Effector memory CD4-positive, alpha-beta T cell (primary cell): Measurements from ENCODE around the gene RFT1.

ENCODE experiments used
- DNase-seq, 3 donors: peaks; one replicate each; pipeline ENCODE4 v3.0.0-alpha.2; 2020
- H3K27ac ChIP-seq: 2 replicates; pipeline ENCODE4 v1.7.0; 2013; ENCODE audit warnings: mild to moderate bottlenecking, low read length, moderate library complexity; ENCODE audit not compliant: insufficient read depth, poor library complexity, severe bottlenecking
- H3K27me3 ChIP-seq: replicated peaks from 2 replicates; pipeline ENCODE4 v1.7.0; 2013; ENCODE audit warnings: mild to moderate bottlenecking, low read length; ENCODE audit not compliant: insufficient read depth, control insufficient read depth, poor library complexity, severe bottlenecking
- H3K36me3 ChIP-seq: 2 replicates; pipeline ENCODE4 v1.7.0; 2013; ENCODE audit warnings: mild to moderate bottlenecking, low read length, moderate library complexity; ENCODE audit not compliant: control insufficient read depth, insufficient read depth
- H3K4me1 ChIP-seq: 2 replicates; pipeline ENCODE4 v1.7.0; 2013; ENCODE audit warnings: low read length, mild to moderate bottlenecking; ENCODE audit not compliant: control insufficient read depth, insufficient read depth, poor library complexity, severe bottlenecking
- H3K4me3 ChIP-seq: 2 replicates; pipeline ENCODE4 v1.7.0; 2013; ENCODE audit warnings: low read length, low read depth, mild to moderate bottlenecking; ENCODE audit not compliant: insufficient read depth, poor library complexity, severe bottlenecking
- H3K9me3 ChIP-seq: 2 replicates; pipeline ENCODE4 v1.7.0; 2013; ENCODE audit warnings: mild to moderate bottlenecking, low read length, moderate library complexity; ENCODE audit not compliant: control insufficient read depth

The RFT1 gene

GRCh38 chr3:53080612-53081205 lies 49.5 kb downstream of the RFT1 start:
- H3K4me1 ChIP-seq = no peaks in the 10 kb centered on the region
- H3K27me3 ChIP-seq = no peaks in the 10 kb centered on the region
- H3K9me3 ChIP-seq = no peaks in the 10 kb centered on the region
- no peak overlapping the region for H3K4me3 ChIP-seq
- H3K36me3 ChIP-seq = no peaks in the 10 kb centered on the region
- no peak overlapping the region for H3K27ac ChIP-seq
- no peak for DNase-seq

GRCh38 chr3:53079791-53080555 lies 50.3 kb downstream of the RFT1 start:
- Histone ChIP-seq H3K27me3 (no peaks in the 10 kb centered on the region), H3K9me3 (no peaks in the 10 kb centered on the region), H3K27ac (no peak overlapping the region), H3K4me1 (no peaks in the 10 kb centered on the region), H3K4me3 (no peak overlapping the region), H3K36me3 (no peaks in the 10 kb centered on the region)
- DNase-seq = no peak

- H3K27me3 ChIP-seq = no peaks in the 10 kb centered on the region
- DNase-seq = no peak
- H3K4me1 ChIP-seq = no peaks in the 10 kb centered on the region
- no peak overlapping the region for H3K27ac ChIP-seq
- no peaks in the 10 kb centered on the region for H3K36me3 ChIP-seq
- no peaks in the 10 kb centered on the region for H3K9me3 ChIP-seq
- no peak overlapping the region for H3K4me3 ChIP-seq
Measured at GRCh38 chr3:53079147-53079546, 51.1 kb downstream of the RFT1 start.

GRCh38 chr3:53078656-53079055 lies 51.6 kb downstream of the RFT1 start:
- no peak for DNase-seq

GRCh38 chr3:53077476-53078220 lies 52.6 kb downstream of the RFT1 start:
- no peaks in the 10 kb centered on the region for H3K9me3 ChIP-seq
- no peak overlapping the region for H3K27ac ChIP-seq
- H3K27me3 ChIP-seq = no peaks in the 10 kb centered on the region
- H3K4me1 ChIP-seq = peaks cover 10% of the 10 kb centered on the region
- DNase-seq = no peak
- no peak overlapping the region for H3K4me3 ChIP-seq
- H3K36me3 ChIP-seq = no peaks in the 10 kb centered on the region

More at GRCh38 chr3:53078656-53079055, 51.6 kb downstream of the RFT1 start:
- Histone ChIP-seq H3K36me3 (no peaks in the 10 kb centered on the region), H3K27ac (no peak overlapping the region), H3K9me3 (no peaks in the 10 kb centered on the region), H3K4me3 (no peak overlapping the region), H3K4me1 (peaks cover under 1% of the 10 kb centered on the region), H3K27me3 (no peaks in the 10 kb centered on the region)

GRCh38 chr3:53075743-53076140 lies 54.5 kb downstream of the RFT1 start:
- H3K27ac ChIP-seq = no peak overlapping the region
- no peaks in the 10 kb centered on the region for H3K9me3 ChIP-seq
- no peak overlapping the region for H3K4me3 ChIP-seq
- no peaks in the 10 kb centered on the region for H3K36me3 ChIP-seq
- DNase-seq = no peak
- no peaks in the 10 kb centered on the region for H3K27me3 ChIP-seq
- H3K4me1 ChIP-seq = peaks cover 18% of the 10 kb centered on the region

- Histone ChIP-seq H3K4me3 (no peak overlapping the region), H3K27ac (no peak overlapping the region), H3K9me3 (no peaks in the 10 kb centered on the region), H3K36me3 (no peaks in the 10 kb centered on the region), H3K27me3 (no peaks in the 10 kb centered on the region), H3K4me1 (peaks cover 18% of the 10 kb centered on the region)
- DNase-seq = no peak
Measured at GRCh38 chr3:53074761-53075742, 55.2 kb downstream of the RFT1 start.

GRCh38 chr3:53074366-53074696 lies 55.9 kb downstream of the RFT1 start:
- H3K4me1 ChIP-seq = peaks cover 18% of the 10 kb centered on the region
- no peaks in the 10 kb centered on the region for H3K27me3 ChIP-seq
- DNase-seq = no peak
- no peak overlapping the region for H3K4me3 ChIP-seq
- H3K36me3 ChIP-seq = no peaks in the 10 kb centered on the region
- H3K9me3 ChIP-seq = no peaks in the 10 kb centered on the region
- H3K27ac ChIP-seq = no peak overlapping the region

GRCh38 chr3:53073553-53074365 lies 56.5 kb downstream of the RFT1 start:
- Histone ChIP-seq H3K27me3 (no peaks in the 10 kb centered on the region), H3K9me3 (no peaks in the 10 kb centered on the region), H3K4me1 (peaks cover 18% of the 10 kb centered on the region), H3K27ac (peak overlapping the region; percentile 78), H3K36me3 (no peaks in the 10 kb centered on the region), H3K4me3 (peak overlapping the region; percentile 75)
- no peak for DNase-seq
